GM19324 (cell line): ENCODE results near the gene SLC9A3.
"Not testable (repeated sequence)": the region's sequence is repeated elsewhere in the genome, so short reads cannot be mapped to it uniquely, and the experiment has no call there.

Source experiments
- ATAC-seq: cut with Tn5 transposase; IDR thresholded peaks from one replicate; pipeline ENCODE4 v1.9.1; 2021; ENCODE audit warnings: mild to moderate bottlenecking, moderate library complexity; ENCODE audit not compliant: unreplicated experiment, low FRiP score

SLC9A3 gene

DNA sequence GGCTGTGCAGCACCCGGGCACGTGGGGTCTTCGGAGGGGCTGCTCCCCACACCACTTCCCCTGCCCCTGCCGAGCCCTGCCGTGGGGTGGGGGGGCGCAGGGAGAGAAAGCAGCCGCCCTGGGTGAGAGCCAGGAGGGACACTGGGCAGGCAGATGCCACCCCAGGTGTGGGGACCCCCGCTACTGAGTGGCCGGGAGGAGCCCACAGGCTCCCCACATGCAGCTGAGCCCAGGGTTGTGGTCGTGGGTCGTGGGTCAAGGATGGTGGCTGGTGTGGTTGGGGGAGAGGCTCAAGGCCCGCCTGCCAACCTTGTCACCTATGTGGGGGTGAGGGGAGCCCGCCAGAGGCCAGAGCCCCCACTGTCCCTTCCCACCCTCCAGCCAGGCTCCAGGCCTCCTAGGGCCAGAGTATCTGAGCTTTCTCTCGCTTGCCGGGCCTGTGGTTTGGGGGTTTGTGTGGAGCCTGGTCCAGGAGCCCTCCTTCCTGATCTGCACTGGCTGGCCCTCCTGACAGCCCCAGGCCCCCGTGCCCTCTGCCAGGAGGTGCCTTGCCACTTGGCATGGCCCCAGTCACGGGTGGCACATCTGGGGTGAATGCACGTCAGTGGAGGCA is 45.8 kb downstream of the SLC9A3 start:
- ATAC-seq, result no peak

GRCh38 chr5:477871-478270 is 46.4 kb downstream of the SLC9A3 start:
- ATAC-seq, result no peak

DNA sequence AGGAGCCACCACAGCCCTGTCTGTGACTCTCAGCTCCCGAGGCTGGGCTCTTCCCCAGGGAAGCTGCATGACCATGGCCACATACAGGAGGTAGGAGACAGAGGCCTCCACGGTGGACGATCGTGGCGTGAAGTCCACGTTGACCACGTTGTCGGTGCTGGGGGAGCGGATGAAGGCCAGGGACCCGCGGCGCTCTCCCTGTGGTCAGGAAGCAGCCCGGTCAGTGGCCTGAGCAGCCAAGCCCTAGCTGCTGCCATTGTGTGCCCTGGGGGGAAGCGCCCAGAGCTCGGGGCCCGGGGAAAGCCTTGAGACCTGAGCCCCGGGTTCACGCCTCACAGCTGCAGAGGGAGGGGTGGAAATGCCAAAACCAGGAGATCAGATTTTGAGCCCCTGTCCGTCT is 47.0 kb downstream of the SLC9A3 start:
- no peak for ATAC-seq

- ATAC-seq, result no peak
These were observed 47.5 kb downstream of the SLC9A3 start for GRCh38 chr5:476814-477175.

DNA sequence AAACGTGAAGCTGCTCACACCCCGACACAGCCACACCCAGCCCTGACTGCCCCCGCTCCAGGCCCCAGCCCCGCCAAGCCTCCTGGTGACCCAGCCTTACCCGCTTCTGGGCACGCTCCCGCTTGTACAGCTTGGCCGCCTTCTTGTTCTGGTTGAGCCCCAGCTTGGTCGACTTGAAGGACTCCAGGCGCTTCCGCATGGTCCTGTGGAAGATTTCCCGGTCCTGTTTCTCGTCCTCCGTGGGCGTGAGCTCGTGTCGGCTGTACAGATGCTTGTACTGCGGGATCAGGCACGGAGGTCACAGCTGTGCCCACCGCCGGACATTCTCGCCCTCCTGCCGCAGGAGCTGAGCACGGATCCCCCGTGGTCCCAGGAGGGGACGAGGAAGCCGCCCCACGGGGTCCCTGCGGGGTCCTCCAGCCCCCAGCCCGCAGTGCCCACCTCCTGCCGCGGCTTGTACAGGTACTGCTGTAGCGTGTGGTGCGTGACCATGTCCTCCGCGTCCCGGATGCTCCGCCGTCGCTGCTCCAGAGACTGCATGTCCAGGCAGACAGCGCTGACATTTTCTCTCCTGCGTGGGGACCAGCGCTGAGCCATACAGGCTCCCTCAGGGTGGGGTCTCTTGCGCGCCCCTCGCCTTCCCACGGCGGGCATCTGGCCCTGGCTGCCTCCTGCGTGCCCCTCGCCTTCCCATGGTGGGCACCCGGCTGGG is 48.0 kb downstream of the SLC9A3 start:
- ATAC-seq, result no peak

DNA sequence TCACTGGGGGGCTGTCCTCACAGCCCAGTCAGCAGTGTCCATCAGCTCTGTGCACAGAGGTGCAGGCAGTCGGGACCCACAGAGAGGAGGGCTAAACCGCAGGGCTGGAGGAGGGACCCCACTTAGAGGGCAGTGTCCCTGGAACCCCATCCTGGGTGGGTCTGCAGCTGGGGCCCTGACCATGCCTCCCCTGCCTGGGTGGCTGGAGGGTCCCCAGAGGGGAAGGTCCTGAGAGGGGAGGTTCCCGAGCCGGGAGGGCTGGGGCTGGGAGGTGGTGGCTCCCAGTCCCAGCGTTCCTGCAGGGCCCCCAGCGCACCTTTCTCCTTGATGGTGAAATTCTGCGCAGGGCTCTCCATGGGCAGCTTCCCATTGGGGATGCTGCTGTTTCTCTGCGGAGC is 48.5 kb downstream of the SLC9A3 start:
- ATAC-seq, result no peak

DNA sequence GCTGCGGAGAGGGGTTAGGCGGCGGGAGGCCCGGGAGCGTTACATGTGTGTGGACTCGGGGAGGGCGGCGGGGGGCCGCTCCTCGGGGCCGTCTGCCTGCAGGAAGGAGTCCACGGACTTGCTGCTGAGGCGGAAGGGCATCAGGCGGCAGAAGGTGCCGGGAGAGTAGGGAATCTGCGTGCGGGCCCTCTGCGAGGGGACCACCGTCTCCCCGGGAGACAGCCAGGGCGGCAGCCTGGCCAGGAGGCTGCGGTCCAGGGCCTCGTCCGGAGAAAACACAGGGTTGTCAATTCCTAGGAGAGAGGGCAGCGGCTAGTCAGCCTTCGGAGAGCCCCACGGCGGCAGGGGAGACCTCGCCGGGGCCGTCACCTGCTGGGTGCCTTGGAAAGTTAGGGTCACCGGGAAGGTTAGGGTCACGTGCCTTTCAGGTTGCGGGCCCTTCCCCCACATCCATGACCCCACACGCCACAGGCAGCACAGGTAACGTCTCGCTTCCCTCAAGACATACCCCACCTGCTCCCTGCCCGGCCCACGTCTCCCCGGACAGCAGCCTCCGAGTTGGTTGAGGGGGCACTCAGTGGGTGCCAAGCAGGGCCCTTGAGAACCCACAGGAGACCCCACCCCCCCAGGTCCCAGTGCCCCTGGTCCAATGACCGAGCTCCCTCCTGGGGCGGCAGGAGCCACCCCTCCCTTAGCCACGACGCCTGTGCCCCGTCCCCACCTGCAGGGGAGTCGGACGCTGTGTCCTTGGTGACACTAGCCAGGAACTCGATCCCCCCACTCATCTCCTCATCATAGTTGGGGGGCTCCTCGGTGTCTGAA is 49.2 kb downstream of the SLC9A3 start:
- ATAC-seq, result no peak

DNA sequence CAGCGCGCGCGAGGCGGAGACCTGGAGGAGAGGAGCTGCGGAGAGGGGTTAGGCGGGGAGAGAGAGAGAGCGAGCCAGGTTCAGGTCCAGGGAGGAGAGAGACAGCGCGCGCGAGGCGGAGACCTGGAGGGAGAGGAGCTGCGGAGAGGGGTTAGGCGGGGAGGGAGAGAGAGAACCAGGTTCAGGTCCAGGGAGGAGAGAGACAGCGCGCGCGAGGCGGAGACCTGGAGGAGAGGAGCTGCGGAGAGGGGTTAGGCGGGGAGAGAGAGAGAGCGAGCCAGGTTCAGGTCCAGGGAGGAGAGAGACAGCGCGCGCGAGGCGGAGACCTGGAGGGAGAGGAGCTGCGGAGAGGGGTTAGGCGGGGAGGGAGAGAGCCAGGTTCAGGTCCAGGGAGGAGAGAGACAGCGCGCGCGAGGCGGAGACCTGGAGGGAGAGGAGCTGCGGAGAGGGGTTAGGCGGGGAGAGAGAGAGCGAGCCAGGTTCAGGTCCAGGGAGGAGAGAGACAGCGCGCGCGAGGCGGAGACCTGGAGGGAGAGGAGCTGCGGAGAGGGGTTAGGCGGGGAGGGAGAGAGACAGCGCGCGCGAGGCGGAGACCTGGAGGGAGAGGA is 49.9 kb downstream of the SLC9A3 start:
- ATAC-seq, result not testable (repeated sequence)

DNA sequence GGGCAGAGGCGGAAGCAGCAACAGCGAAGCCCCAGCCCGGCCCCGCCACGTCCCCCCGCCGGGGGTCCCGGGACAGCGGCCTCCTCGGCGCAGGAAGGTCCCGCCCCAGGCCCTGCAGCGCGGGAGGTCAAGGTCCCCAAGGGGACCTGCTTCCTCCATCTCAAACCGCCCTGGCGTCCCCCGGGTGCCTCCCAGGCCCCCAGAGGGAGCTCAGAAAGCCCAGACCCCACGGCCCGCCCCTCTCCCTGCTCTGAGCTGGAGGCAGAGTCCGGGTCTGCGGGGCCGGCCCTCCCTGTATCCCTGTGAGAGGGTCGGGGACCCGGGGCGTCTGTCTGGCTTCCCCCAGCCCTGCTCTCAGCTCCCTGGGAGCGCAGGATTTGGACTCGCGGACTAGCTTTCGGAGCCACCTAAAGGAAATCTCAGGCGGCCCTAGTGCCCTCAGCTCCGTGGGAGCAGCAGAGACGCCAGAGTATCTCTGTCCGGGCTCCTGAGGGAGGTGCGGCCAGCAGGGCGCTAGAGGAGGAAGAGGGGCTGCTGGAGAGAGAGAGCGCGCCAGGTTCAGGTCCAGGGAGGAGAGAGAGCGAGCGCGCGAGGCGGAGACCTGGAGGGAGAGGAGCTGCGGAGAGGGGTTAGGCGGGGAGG is 50.6 kb downstream of the SLC9A3 start:
- peak; percentile 26 for ATAC-seq

DNA sequence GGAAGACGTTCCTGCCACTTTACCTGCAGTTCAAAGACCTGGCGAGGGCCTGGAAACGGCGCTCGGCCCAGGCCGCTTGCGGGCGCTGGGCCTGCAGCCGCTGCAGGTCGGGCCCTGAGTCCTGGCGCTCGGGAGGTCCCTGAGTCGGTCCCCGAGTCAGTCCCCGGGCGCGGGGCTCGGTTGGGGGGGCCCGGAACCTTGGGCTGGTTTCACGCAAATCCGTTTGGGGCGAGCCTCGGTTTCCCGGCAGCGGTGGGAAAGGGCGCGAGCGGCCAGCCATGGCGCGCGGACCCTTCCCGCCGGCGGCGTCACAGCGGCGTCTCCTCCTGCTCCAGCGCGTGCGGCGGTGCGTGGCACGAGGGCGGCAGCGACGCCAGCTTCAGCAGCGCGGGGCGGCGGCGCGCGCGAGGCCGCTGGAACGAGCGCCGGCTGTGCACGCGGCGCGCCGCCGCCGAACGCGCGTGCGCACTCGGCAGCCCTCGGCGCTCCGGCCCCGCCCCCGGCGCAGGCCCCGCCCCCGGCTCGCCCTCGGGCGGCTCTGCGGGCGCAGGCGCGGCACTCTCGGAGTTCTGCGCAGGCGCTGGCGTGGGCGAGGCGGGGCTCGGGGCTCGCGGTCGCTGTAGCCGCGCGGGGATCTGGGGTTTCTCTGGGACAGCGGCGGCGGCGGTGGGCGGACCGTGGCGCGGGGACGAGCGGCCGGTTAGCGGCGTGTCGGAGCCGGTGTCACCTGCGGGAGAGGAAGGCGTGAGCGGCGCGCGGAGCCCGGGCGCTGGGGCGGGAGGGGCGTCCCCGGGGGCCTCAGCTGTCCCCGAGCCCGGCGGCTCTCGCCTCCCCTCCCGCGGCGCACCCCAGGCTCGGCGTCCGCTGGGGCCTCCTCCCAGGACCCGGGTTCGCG is 51.3 kb downstream of the SLC9A3 start:
- peak; percentile 74 for ATAC-seq

DNA sequence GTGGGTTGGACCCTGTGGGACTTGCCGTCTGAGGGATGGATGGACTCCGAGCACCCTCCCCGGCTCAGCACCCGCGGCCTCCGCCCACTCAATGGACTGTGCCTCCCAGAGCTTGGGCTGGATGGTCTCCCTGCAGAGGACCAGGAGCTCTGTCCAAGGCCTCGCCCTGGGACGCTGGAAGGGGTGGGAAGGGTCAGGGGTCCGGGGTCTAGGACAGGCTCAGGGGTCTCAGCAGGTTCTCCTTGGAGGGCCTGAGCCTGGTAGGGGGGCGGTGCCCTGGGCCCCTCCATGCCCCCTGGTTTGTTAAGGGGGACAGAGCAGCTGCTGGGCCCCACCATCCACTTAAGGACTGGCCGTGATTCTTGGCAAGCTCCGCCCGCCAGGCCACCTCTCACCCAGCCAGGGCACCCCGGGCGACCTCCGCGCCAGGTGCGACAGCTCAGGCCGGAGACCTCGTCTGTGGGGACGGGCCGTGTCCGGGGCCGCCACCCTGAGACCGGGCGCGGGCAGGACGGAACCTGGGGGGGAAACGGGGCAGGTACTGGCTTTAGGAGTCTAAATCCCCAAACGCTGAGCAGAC is 52.1 kb downstream of the SLC9A3 start:
- ATAC-seq, result peak; percentile 13

DNA sequence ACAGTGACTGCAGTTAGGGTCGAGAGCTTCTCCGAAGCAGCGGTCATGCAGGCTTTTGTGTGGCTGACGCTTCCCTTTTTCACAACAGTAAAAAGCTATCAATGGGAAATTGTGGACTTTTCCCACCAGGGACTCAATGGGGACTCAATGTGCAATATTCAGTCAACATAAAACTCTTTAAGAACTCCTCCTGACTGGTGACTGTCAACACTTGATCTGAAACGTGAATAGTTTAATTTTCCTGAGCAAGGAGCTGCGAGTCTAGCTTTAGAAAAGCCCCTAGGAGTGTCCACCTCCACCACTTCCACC is 52.5 kb downstream of the SLC9A3 start:
- no peak for ATAC-seq

GRCh38 chr5:470961-471749 is 53.1 kb downstream of the SLC9A3 start:
- no peak for ATAC-seq

DNA sequence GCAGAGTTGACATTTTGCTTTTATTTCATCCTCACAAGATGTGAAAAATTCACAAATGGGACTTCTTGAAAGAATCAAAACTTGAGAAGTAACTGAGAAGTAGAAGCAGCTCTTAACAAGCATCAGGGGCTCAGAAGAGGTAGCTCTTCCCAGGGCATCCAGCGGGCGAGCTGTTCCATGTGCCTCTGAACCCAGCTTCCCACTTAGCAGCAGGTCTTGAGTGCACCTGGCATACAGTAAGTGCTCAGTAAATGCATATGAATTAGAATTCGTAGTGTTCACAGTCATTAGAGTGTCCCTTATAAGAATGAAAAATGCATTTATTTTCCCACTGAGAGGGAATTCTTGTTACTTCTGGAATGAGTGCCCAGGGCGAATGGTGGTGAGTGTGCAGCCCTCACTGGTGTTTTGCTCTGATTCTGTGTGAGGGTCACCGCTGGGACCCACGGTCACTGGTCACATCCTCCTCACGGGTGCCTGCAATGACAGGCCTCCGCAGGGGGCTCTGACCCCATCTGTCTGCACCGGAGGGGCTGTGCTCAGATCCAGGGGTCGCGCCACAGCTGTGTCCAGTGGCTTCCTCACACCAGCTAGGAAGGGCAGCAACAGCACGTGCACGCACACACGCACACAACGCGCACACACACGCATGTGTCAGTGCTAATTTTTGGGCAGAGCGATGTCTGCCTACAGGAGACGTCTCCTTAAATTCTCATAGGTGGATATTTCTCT is 54.3 kb downstream of the SLC9A3 start:
- ATAC-seq, result no peak

- ATAC-seq, result no peak
These were observed 55.8 kb downstream of the SLC9A3 start for GRCh38 chr5:468401-468800.

GRCh38 chr5:466661-467310 is 57.5 kb downstream of the SLC9A3 start:
- ATAC-seq, result no peak

GRCh38 chr5:465591-466403 is 58.5 kb downstream of the SLC9A3 start:
- ATAC-seq, result no peak
